Activated CD8-positive, alpha-beta T cell treated with anti-CD3 and anti-CD28 coated beads for 36 hours (primary cell): ENCODE data around the gene POMT2. TPM values are rescaled to one million over a fixed set of nuclear protein-coding genes. Genes with fewer than 3 reads are reported as not detected.

Source experiments
- ATAC-seq: fragments of 200-7000 bp; cut with Tn5 transposase; one replicate; pipeline ENCODE4 v1.10.0; 2021; ENCODE audit warnings: mild to moderate bottlenecking, moderate library complexity
- CTCF ChIA-PET: fragments of 350-600 bp; sonication (Branson Sonifier 250); formaldehyde crosslinking; loops from one replicate; lab custom pipeline; 2021; ENCODE audit warnings: antibody characterized with exemption; lab: Charles Lee
- POLR2A ChIA-PET: fragments of 350-600 bp; sonication (Branson Sonifier 250); formaldehyde crosslinking; loops from one replicate; lab custom pipeline; 2021; ENCODE audit warnings: antibody characterized with exemption; lab: Charles Lee
- DNase-seq: peaks from one replicate; pipeline ENCODE4 v3.0.0-alpha.2; 2020
- H3K27ac Mint-ChIP-seq: one replicate; pipeline ENCODE4 v1.8.0; 2021; ENCODE audit warnings: mild to moderate bottlenecking, mixed read lengths
- H3K27me3 Mint-ChIP-seq: one replicate; pipeline ENCODE4 v1.8.0; 2021; ENCODE audit warnings: mixed read lengths
- H3K36me3 Mint-ChIP-seq: one replicate; pipeline ENCODE4 v1.8.0; 2021; ENCODE audit warnings: low read depth, mixed read lengths
- H3K4me1 Mint-ChIP-seq: one replicate; pipeline ENCODE4 v1.8.0; 2021; ENCODE audit warnings: low read depth, mixed read lengths
- H3K4me3 Mint-ChIP-seq: one replicate; pipeline ENCODE4 v1.8.0; 2021; ENCODE audit warnings: mild to moderate bottlenecking, moderate library complexity, mixed read lengths
- H3K9me3 Mint-ChIP-seq: one replicate; pipeline ENCODE4 v1.8.0; 2021; ENCODE audit warnings: mixed read lengths
- intact Hi-C: fragments of 100-400 bp; cut with micrococcal nuclease; formaldehyde crosslinking; loops from one replicate; pipeline ENCODE4 v1.10.0; 2022
- total RNA-seq, 2 experiments: library from RNA; stranded (reverse); gene quantifications; one replicate each; pipeline ENCODE4 v1.2.3, GENCODE V29; 2021
- TF ChIP-seq, protein P1 (sequence below): fragments of 200-600 bp; IDR thresholded peaks from one replicate; pipeline ENCODE4 v1.8.0; 2022; ENCODE audit warnings: antibody characterized with exemption, mild to moderate bottlenecking

The POMT2 gene
- total RNA-seq, 2 experiments from 2014 or later, result 14.2 to 15.3 TPM

DNA sequence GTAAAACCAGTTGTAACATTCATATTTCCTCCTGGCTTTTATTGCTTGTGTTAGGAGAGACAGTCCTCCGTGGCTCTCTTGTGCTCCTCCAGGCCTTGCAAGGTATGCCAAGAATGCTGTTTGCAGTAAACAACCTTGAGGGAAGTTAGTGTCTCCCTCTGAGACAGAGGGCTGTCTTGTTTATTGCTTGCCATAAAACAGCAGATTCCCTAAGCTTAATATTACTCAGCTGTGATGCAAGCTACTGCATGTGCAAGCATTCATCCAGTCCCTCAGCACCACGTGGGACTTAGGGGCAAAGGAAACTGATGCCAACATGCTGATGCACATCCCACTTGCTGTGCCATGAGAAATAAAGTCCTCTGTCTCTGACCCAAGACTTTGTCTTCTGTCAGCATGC, 6.6 kb downstream of the POMT2 start:
- TF ChIP-seq, protein P1, sequence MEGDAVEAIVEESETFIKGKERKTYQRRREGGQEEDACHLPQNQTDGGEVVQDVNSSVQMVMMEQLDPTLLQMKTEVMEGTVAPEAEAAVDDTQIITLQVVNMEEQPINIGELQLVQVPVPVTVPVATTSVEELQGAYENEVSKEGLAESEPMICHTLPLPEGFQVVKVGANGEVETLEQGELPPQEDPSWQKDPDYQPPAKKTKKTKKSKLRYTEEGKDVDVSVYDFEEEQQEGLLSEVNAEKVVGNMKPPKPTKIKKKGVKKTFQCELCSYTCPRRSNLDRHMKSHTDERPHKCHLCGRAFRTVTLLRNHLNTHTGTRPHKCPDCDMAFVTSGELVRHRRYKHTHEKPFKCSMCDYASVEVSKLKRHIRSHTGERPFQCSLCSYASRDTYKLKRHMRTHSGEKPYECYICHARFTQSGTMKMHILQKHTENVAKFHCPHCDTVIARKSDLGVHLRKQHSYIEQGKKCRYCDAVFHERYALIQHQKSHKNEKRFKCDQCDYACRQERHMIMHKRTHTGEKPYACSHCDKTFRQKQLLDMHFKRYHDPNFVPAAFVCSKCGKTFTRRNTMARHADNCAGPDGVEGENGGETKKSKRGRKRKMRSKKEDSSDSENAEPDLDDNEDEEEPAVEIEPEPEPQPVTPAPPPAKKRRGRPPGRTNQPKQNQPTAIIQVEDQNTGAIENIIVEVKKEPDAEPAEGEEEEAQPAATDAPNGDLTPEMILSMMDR, result no peak
- H3K36me3 Mint-ChIP-seq, result no peaks in the 10 kb centered on the region
- no peaks in the 10 kb centered on the region for H3K27me3 Mint-ChIP-seq
- POLR2A ChIA-PET, result interaction anchor here (1.4 kb wide), 1 partner anchor 10 kb away, joined by 4 read pairs; no protein-coding TSS in a partner anchor
- CTCF ChIA-PET, result interaction anchor here (0.8 to 6.4 kb wide), 3 partner anchors 10 to 162 kb away, joined by 3 to 151 read pairs (median 134); no protein-coding TSS in a partner anchor
- intact Hi-C loops, result no loop called here
- no peaks in the 10 kb centered on the region for H3K9me3 Mint-ChIP-seq
- ATAC-seq (no peak), DNase-seq (no peak)
- H3K27ac Mint-ChIP-seq, result no peak overlapping the region
- peaks cover under 1% of the 10 kb centered on the region for H3K4me1 Mint-ChIP-seq
- H3K4me3 Mint-ChIP-seq, result no peak overlapping the region

DNA sequence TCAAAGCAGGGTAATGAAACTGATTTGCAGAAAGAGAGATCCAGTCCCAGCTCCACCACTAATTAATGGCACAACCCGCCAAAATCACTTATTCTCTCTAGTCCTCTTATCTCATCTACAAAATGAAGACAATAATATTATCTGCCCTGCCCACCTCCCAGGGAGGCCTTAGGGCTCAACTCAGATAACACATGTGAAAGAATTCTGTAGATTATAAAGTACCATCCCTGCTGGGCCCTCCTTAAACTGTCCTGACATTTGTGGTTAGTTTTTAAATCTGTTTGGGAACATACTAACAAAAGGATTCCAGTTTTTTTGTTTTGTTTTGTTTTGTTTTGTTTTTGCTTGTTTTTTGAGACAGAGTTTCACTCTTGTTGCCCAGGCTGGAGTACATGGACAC, 7.3 kb downstream of the POMT2 start:
- no peaks in the 10 kb centered on the region for H3K27me3 Mint-ChIP-seq

DNA sequence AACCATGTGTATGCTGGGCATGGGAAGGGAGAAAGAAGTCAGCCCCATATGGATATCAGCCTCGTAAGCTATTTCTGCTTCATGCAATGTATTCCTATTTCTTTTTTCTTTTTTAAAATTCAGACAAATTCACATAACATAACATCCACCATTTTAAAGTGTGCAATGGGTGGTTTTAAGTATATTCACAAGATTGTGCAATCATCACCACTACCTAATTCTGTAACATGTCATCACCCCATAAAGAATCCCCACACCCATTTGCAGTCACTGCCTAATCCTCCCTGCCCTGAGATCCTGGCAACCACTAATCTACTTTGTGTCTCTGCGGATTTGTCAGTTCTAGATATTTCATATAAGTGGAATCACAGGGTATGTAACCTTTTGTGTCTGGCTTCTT, 9.5 kb downstream of the POMT2 start:
- H3K27me3 Mint-ChIP-seq, result no peaks in the 10 kb centered on the region
- H3K36me3 Mint-ChIP-seq, result no peaks in the 10 kb centered on the region
- ChIA-PET CTCF (interaction anchor here (1.4 kb wide), 1 partner anchor 171 kb away, joined by 3 read pairs; no protein-coding TSS in a partner anchor), POLR2A (no interaction called here)
- no peaks in the 10 kb centered on the region for H3K9me3 Mint-ChIP-seq
- intact Hi-C loops, result no loop called here
- TF ChIP-seq, protein P1, result no peak
- DNase-seq, result no peak
- no peak for ATAC-seq
- no peak overlapping the region for H3K4me3 Mint-ChIP-seq
- H3K27ac Mint-ChIP-seq, result no peak overlapping the region
- peaks cover 2% of the 10 kb centered on the region for H3K4me1 Mint-ChIP-seq

More for the DNA sequence above, 7.3 kb downstream of the POMT2 start:
- intact Hi-C loops, result no loop called here
- TF ChIP-seq, protein P1, result no peak
- Mint-ChIP-seq H3K4me3 (no peak overlapping the region), H3K27ac (no peak overlapping the region), H3K36me3 (no peaks in the 10 kb centered on the region), H3K4me1 (no peaks in the 10 kb centered on the region), H3K9me3 (no peaks in the 10 kb centered on the region)
- CTCF ChIA-PET, result interaction anchor here (1.1 to 5.2 kb wide), 3 partner anchors 9 to 162 kb away, joined by 3 to 151 read pairs (median 4); no protein-coding TSS in a partner anchor
- ATAC-seq (no peak), DNase-seq (no peak)
- POLR2A ChIA-PET, result no interaction called here

GRCh38 chr14:77310026-77310425, 10.7 kb downstream of the POMT2 start:
- Mint-ChIP-seq H3K27me3 (no peaks in the 10 kb centered on the region), H3K4me1 (peaks cover 2% of the 10 kb centered on the region), H3K36me3 (no peaks in the 10 kb centered on the region), H3K9me3 (no peaks in the 10 kb centered on the region), H3K4me3 (no peak overlapping the region), H3K27ac (no peak overlapping the region)
- ATAC-seq (no peak), DNase-seq (no peak)
- CTCF ChIA-PET, result interaction anchor here (1.0 to 1.3 kb wide), 2 partner anchors 9 to 159 kb away, joined by 3 to 7 read pairs; no protein-coding TSS in a partner anchor
- intact Hi-C loops, result no loop called here
- TF ChIP-seq, protein P1, result no peak
- POLR2A ChIA-PET, result no interaction called here

GRCh38 chr14:77309131-77309530, 11.6 kb downstream of the POMT2 start:
- no peaks in the 10 kb centered on the region for H3K9me3 Mint-ChIP-seq
- POLR2A ChIA-PET, result no interaction called here
- no peaks in the 10 kb centered on the region for H3K27me3 Mint-ChIP-seq
- no peaks in the 10 kb centered on the region for H3K36me3 Mint-ChIP-seq
- peaks cover 2% of the 10 kb centered on the region for H3K4me1 Mint-ChIP-seq
- DNase-seq (no peak), ATAC-seq (no peak)
- no peak overlapping the region for H3K4me3 Mint-ChIP-seq
- H3K27ac Mint-ChIP-seq, result no peak overlapping the region
- CTCF ChIA-PET, result interaction anchor here (1.0 to 1.3 kb wide), 2 partner anchors 8 to 158 kb away, joined by 3 to 7 read pairs; no protein-coding TSS in a partner anchor
- TF ChIP-seq, protein P1, result no peak
- intact Hi-C loops, result no loop called here
